ENCODE data around the gene C1GALT1. TPM values are rescaled to one million over a fixed set of nuclear protein-coding genes. Genes with fewer than 3 reads are reported as not detected.
A peak's percentile ranks its signal among the peaks of the same experiment; 100 is the strongest.
"Not testable (repeated sequence)": the region's sequence is repeated elsewhere in the genome, so short reads cannot be mapped to it uniquely, and the experiment has no call there.

Gene C1GALT1
- total RNA-seq, 2 experiments from 2014 or later, result 40.9 to 41.9 TPM

GRCh38 chr7:7228967-7229366 lies 46.6 kb downstream of the C1GALT1 start:
- Mint-ChIP-seq H3K36me3 (peaks cover 52% of the 10 kb centered on the region), H3K9me3 (peaks cover 23% of the 10 kb centered on the region), H3K27me3 (no peaks in the 10 kb centered on the region), H3K4me1 (peaks cover 21% of the 10 kb centered on the region), H3K4me3 (no peak overlapping the region), H3K27ac (no peak overlapping the region)
- no peak for DNase-seq

- H3K9me3 Mint-ChIP-seq, result peaks cover 23% of the 10 kb centered on the region
- DNase-seq, result no peak
- H3K4me1 Mint-ChIP-seq, result peaks cover 20% of the 10 kb centered on the region
- H3K36me3 Mint-ChIP-seq, result peaks cover 44% of the 10 kb centered on the region
- H3K27me3 Mint-ChIP-seq, result no peaks in the 10 kb centered on the region
- H3K4me3 Mint-ChIP-seq, result no peak overlapping the region
- H3K27ac Mint-ChIP-seq, result no peak overlapping the region
Measured at GRCh38 chr7:7231000-7231399, 48.7 kb downstream of the C1GALT1 start.

- no peak for DNase-seq
- H3K27me3 Mint-ChIP-seq, result no peaks in the 10 kb centered on the region
- H3K27ac Mint-ChIP-seq, result no peak overlapping the region
- H3K4me1 Mint-ChIP-seq, result peaks cover 20% of the 10 kb centered on the region
- peaks cover 23% of the 10 kb centered on the region for H3K9me3 Mint-ChIP-seq
- H3K4me3 Mint-ChIP-seq, result no peak overlapping the region
- H3K36me3 Mint-ChIP-seq, result peaks cover 41% of the 10 kb centered on the region
Measured at GRCh38 chr7:7231865-7232264, 49.5 kb downstream of the C1GALT1 start.

GRCh38 chr7:7235347-7235746 lies 53.0 kb downstream of the C1GALT1 start:
- DNase-seq, result no peak
- peaks cover 48% of the 10 kb centered on the region for H3K36me3 Mint-ChIP-seq
- H3K4me1 Mint-ChIP-seq, result peaks cover 26% of the 10 kb centered on the region
- H3K27me3 Mint-ChIP-seq, result no peaks in the 10 kb centered on the region
- H3K27ac Mint-ChIP-seq, result no peak overlapping the region
- H3K4me3 Mint-ChIP-seq, result no peak overlapping the region
- H3K9me3 Mint-ChIP-seq, result peaks cover 15% of the 10 kb centered on the region

- Mint-ChIP-seq H3K9me3 (peaks cover 11% of the 10 kb centered on the region), H3K27ac (no peak overlapping the region), H3K4me1 (peaks cover 27% of the 10 kb centered on the region), H3K27me3 (no peaks in the 10 kb centered on the region), H3K36me3 (peaks cover 47% of the 10 kb centered on the region), H3K4me3 (no peak overlapping the region)
- no peak for DNase-seq
Measured at GRCh38 chr7:7236041-7236440, 53.7 kb downstream of the C1GALT1 start.

GRCh38 chr7:7237201-7237977 lies 55.0 kb downstream of the C1GALT1 start:
- Mint-ChIP-seq H3K9me3 (no peaks in the 10 kb centered on the region), H3K27ac (no peak overlapping the region), H3K4me3 (no peak overlapping the region), H3K36me3 (peaks cover 37% of the 10 kb centered on the region), H3K4me1 (peaks cover 20% of the 10 kb centered on the region), H3K27me3 (no peaks in the 10 kb centered on the region)
- no peak for DNase-seq

- Mint-ChIP-seq H3K4me1 (peaks cover 23% of the 10 kb centered on the region), H3K36me3 (peaks cover 42% of the 10 kb centered on the region), H3K27ac (no peak overlapping the region), H3K9me3 (no peaks in the 10 kb centered on the region), H3K27me3 (no peaks in the 10 kb centered on the region), H3K4me3 (no peak overlapping the region)
- no peak for DNase-seq
Measured at GRCh38 chr7:7237978-7238267, 55.6 kb downstream of the C1GALT1 start.

GRCh38 chr7:7239346-7239745 lies 57.0 kb downstream of the C1GALT1 start:
- H3K9me3 Mint-ChIP-seq, result no peaks in the 10 kb centered on the region
- H3K4me1 Mint-ChIP-seq, result peaks cover 19% of the 10 kb centered on the region
- H3K27ac Mint-ChIP-seq, result no peak overlapping the region
- H3K27me3 Mint-ChIP-seq, result no peaks in the 10 kb centered on the region
- no peak for DNase-seq
- H3K36me3 Mint-ChIP-seq, result peaks cover 47% of the 10 kb centered on the region
- no peak overlapping the region for H3K4me3 Mint-ChIP-seq

GRCh38 chr7:7242899-7243298 lies 60.6 kb downstream of the C1GALT1 start:
- Mint-ChIP-seq H3K4me3 (no peak overlapping the region), H3K27me3 (no peaks in the 10 kb centered on the region), H3K4me1 (peaks cover 20% of the 10 kb centered on the region), H3K36me3 (peaks cover 43% of the 10 kb centered on the region), H3K27ac (no peak overlapping the region), H3K9me3 (no peaks in the 10 kb centered on the region)
- no peak for DNase-seq

GRCh38 chr7:7245233-7245632 lies 62.9 kb downstream of the C1GALT1 start:
- not testable (repeated sequence) for H3K27ac Mint-ChIP-seq, DNase-seq, H3K9me3 Mint-ChIP-seq, H3K27me3 Mint-ChIP-seq, H3K4me3 Mint-ChIP-seq
- Mint-ChIP-seq H3K4me1 (peaks cover 16% of the 10 kb centered on the region), H3K36me3 (peaks cover 25% of the 10 kb centered on the region)

- Mint-ChIP-seq H3K4me3 (no peak overlapping the region), H3K4me1 (peaks cover 14% of the 10 kb centered on the region), H3K27ac (no peak overlapping the region), H3K36me3 (peaks cover 27% of the 10 kb centered on the region), H3K9me3 (no peaks in the 10 kb centered on the region), H3K27me3 (no peaks in the 10 kb centered on the region)
- DNase-seq, result no peak
Measured at GRCh38 chr7:7246223-7246622, 63.9 kb downstream of the C1GALT1 start.

- Mint-ChIP-seq H3K36me3 (peaks cover 33% of the 10 kb centered on the region), H3K4me3 (peak overlapping the region; percentile 32), H3K4me1 (peaks cover 19% of the 10 kb centered on the region), H3K27ac (no peak overlapping the region), H3K9me3 (no peaks in the 10 kb centered on the region), H3K27me3 (no peaks in the 10 kb centered on the region)
- DNase-seq, result no peak
Measured at GRCh38 chr7:7247658-7248057, 65.3 kb downstream of the C1GALT1 start.

GRCh38 chr7:7249814-7250213 lies 67.5 kb downstream of the C1GALT1 start:
- Mint-ChIP-seq H3K4me1 (peaks cover 15% of the 10 kb centered on the region), H3K4me3 (no peak overlapping the region), H3K36me3 (peaks cover 26% of the 10 kb centered on the region), H3K27ac (no peak overlapping the region), H3K27me3 (no peaks in the 10 kb centered on the region), H3K9me3 (no peaks in the 10 kb centered on the region)
- no peak for DNase-seq

- no peak overlapping the region for H3K27ac Mint-ChIP-seq
- peaks cover 23% of the 10 kb centered on the region for H3K36me3 Mint-ChIP-seq
- no peak for DNase-seq
- H3K9me3 Mint-ChIP-seq, result no peaks in the 10 kb centered on the region
- no peak overlapping the region for H3K4me3 Mint-ChIP-seq
- no peaks in the 10 kb centered on the region for H3K27me3 Mint-ChIP-seq
- peaks cover 12% of the 10 kb centered on the region for H3K4me1 Mint-ChIP-seq
Measured at GRCh38 chr7:7251742-7252141, 69.4 kb downstream of the C1GALT1 start.

- H3K36me3 Mint-ChIP-seq, result peaks cover 23% of the 10 kb centered on the region
- no peak for DNase-seq
- peaks cover 24% of the 10 kb centered on the region for H3K4me1 Mint-ChIP-seq
- H3K27ac Mint-ChIP-seq, result no peak overlapping the region
- H3K4me3 Mint-ChIP-seq, result no peak overlapping the region
- H3K9me3 Mint-ChIP-seq, result no peaks in the 10 kb centered on the region
- H3K27me3 Mint-ChIP-seq, result no peaks in the 10 kb centered on the region
Measured at GRCh38 chr7:7254319-7254718, 72.0 kb downstream of the C1GALT1 start.

GRCh38 chr7:7254908-7255307 lies 72.6 kb downstream of the C1GALT1 start:
- Mint-ChIP-seq H3K27me3 (no peaks in the 10 kb centered on the region), H3K36me3 (peaks cover 29% of the 10 kb centered on the region), H3K27ac (no peak overlapping the region), H3K4me3 (no peak overlapping the region), H3K9me3 (peaks cover 2% of the 10 kb centered on the region), H3K4me1 (peaks cover 30% of the 10 kb centered on the region)
- DNase-seq, result no peak
